Purkinje cell (primary cell): ENCODE results near the gene ASTL. TPM values are rescaled to one million over a fixed set of nuclear protein-coding genes. Genes with fewer than 3 reads are reported as not detected.

Source experiments
- polyA plus RNA-seq: library from polyadenylated mRNA; unstranded; fragments of >200 nt; fragmentation: Nextera tagmentation; gene quantifications from 2 replicates; pipeline ENCODE4 v1.2.1, GENCODE V29; 2014

ASTL gene
- not detected in 2 replicates for polyA plus RNA-seq

DNA sequence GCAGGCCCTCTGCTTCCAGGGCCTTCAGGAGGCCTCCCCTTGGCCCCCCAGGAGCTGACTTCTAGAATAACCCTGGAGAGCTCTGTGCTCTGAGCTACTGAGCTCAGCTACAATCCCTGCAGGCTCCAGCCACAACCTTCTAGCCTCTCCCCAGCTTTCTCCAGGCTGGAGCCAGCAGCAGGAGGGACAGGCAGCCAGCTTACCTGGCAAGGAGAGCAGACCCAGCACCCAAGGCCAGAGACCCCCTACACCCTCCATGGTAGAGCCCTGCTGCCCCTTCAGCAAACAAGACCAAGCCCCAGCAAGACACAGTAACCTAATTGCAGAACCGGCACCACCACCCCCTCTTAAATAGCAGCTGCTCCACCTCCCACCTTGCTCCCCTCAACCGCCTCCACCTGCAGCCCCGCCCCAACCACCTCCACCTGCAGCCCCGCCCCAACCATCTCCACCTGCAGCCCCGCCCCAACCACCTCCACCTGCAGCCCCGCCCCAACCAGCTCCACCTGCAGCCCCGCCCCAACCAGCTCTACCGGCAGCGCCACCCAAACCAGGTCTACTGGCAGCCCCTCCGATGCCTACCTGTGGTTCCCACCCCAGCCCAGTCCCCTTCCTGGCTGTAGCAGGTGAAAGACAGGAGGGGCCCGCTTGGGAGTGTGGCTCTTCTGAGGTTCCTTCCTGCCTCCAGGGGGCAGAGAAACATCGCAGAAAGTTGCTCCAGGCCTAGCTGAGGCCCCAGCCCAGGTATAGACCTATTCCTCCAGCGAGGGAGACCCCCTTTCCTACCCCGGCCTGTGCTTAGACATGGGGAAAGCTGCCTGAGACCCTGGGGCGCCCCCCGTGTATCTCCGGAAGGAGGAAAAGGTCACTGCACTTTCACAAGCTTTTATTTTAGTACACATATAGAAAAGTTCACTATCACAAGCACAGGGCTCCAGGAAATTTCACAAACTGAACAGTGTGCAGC, at the start of gene ASTL:
Gene ASTL, minus strand, starts transcription at position 324 of the 967 bp plus-strand sequence. Its CDS starts 66 bp downstream, at position 258.

DNA sequence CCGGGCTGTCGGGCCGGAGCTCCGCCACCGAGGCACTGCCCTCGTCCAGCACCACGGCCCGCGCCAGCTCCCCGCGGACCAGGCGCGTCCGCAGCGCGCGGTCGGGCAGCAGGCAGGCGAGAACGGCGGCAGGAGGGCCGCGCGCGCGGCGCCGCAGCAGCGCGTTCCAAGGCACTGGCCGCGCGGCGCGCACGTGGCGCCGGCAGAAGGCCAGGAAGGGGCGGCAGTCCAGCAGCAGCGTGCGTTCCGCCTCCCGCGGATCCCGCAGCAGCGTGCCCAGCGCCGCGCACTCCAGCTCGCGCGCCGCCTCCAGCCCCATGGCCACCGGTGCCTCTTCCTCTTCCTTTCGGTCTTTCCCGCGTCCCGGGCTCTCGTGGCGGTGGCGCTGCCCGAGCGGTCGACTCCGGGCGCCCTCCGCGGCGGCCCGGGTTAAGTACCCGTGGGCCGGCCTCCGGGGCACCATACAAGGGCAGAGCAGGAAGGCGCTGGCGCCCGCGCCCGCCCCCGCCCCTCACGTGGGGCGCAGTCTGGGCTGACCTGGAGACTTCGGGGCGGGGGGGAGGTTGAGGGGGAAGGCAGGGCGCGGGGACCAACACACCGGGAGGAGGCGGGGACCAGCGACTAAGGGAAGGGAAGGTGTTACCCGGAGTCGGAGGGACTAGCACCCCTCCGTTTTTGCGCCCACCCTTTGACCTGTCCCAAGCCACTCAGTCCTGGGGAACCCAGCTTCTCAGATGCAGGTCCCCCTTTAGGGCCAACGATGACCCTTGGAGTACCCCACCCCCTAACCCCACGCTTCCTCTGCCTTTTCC, 6.9 kb upstream of the ASTL start, which contains the start of gene DUSP2:
Gene DUSP2, minus strand, starts transcription at position 405 of the 812 bp plus-strand sequence. Its CDS starts 86 bp downstream, at position 319.

DNA sequence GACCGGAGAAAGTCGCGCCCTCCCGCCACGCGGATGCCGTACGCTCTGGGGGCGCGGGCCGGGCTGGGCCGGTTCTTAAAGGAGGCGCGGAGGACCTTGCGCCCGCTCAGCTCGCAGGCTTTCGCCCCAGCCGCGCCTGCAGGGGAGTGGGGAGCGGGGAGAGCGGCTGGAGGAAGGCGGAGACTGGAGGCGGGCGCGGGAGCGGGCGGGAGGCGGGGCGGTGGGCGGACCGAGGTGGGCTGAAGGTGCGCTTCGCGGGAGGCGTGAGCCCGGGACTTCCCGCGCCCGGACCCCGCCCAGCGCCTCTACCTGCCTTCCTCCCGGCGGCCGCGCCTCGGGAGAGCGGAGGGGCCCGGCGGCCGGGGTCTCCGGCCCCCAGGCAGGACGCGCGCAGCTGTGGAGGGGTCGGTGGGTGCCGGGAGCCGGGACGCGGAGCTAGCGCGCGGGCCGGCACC, 21.9 kb downstream of the ASTL start, which contains the start of gene ADRA2B:
Gene ADRA2B, minus strand, starts transcription at position 148 of the 455 bp plus-strand sequence. CDS start 422 bp downstream, outside the sequence.

Other genes with a start within 250 kb of the ASTL start
- gene ANKRD36C, start 146.7 kb downstream of the ASTL start, polyA plus RNA-seq = 16.7 and 20.4 TPM in 2 replicates
- gene GPAT2, start 103.6 kb downstream of the ASTL start, polyA plus RNA-seq = 0.81 TPM in 1 of 2 replicates, not detected in the other
- not detected in 2 replicates for gene ADRA2B, start 21.9 kb downstream of the ASTL start, polyA plus RNA-seq
- 2.7 TPM in 1 of 2 replicates, not detected in the other for gene DUSP2, start 6.9 kb upstream of the ASTL start, polyA plus RNA-seq
- gene STARD7, start 70.3 kb upstream of the ASTL start, polyA plus RNA-seq = 51.3 and 53.1 TPM in 2 replicates
- gene TMEM127, start 127.5 kb upstream of the ASTL start, polyA plus RNA-seq = 12.0 and 13.6 TPM in 2 replicates
- gene CIAO1, start 127.7 kb upstream of the ASTL start, polyA plus RNA-seq = 28.3 and 34.6 TPM in 2 replicates
- gene SNRNP200, start 167.0 kb upstream of the ASTL start, polyA plus RNA-seq = 21.1 and 26.0 TPM in 2 replicates
- 0.22 TPM in 1 of 2 replicates, not detected in the other for gene ITPRIPL1, start 186.8 kb upstream of the ASTL start, polyA plus RNA-seq
- gene NCAPH, start 197.3 kb upstream of the ASTL start, polyA plus RNA-seq = 0.08 TPM in 1 of 2 replicates, not detected in the other